Activated T-helper 17 cell treated with anti-CD3 and anti-CD28 coated beads, Interleukin-2, amount 50 U/mL, for 72 hours (primary cell): ENCODE measurements around the gene PPP1R7. TPM values are rescaled to one million over a fixed set of nuclear protein-coding genes. Genes with fewer than 3 reads are reported as not detected.

Source experiments
- ATAC-seq: fragments of 150-1000 bp; cut with Tn5 transposase; replicated peaks from 2 replicates; pipeline ENCODE4 v1.10.0; 2021; ENCODE audit warnings: mild to moderate bottlenecking, moderate library complexity
- H3K27ac Mint-ChIP-seq: one replicate; pipeline ENCODE4 v1.8.0; 2022; ENCODE audit warnings: mixed read lengths
- H3K27me3 Mint-ChIP-seq: one replicate; pipeline ENCODE4 v1.8.0; 2022; ENCODE audit warnings: mixed read lengths
- H3K36me3 Mint-ChIP-seq: one replicate; pipeline ENCODE4 v1.8.0; 2022; ENCODE audit warnings: low read depth, mild to moderate bottlenecking, mixed read lengths
- H3K4me1 Mint-ChIP-seq: one replicate; pipeline ENCODE4 v1.8.0; 2022; ENCODE audit warnings: mixed read lengths
- H3K4me3 Mint-ChIP-seq: one replicate; pipeline ENCODE4 v1.8.0; 2022; ENCODE audit warnings: mild to moderate bottlenecking, mixed read lengths
- H3K9me3 Mint-ChIP-seq: one replicate; pipeline ENCODE4 v1.8.0; 2022; ENCODE audit warnings: mixed read lengths
- total RNA-seq, 2 donors: library from RNA; stranded (reverse); gene quantifications; one replicate each; pipeline ENCODE4 v1.2.3, GENCODE V29; 2022

Gene PPP1R7
- total RNA-seq, 2 donors from 2014 or later, result 81.9 to 86.4 TPM

DNA sequence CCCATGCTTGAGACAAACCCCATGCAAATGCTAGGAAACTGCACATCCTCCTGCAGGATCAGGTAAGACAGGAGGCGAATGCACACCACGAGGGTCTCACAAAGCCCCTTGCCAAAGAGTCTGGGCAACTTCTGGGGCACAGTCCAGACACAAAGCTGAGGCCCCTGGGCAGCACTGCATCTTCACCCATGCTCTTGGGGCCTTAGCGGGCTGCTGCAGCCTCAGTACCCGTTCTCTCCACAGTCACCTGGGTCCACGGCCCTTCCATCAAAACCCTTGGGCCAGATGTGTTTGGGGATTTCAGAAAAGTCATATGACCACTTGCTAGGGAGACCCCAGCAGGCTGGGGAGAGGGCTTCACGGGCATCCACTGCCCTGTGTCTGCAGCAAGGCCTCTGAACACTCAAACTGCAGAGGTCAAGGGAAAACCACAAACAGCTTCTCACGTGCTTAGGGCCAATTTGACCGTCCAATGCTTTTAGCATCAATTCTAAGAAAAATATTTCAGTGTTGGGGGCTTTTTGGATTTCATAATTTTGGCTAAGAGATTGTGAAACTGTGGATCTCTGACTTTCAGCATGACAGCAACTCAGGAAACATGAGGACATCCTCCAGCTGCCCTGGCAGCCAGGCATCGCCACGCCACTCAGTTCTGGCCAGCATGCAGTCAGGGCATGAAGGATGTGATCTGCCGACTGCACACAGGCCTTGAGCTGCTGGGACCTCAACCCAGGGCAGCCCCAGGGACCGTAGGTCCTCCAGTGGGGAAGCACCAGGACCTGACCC is 21.0 kb upstream of the PPP1R7 start:
- ATAC-seq, result no peak
- no peaks in the 10 kb centered on the region for H3K9me3 Mint-ChIP-seq
- H3K36me3 Mint-ChIP-seq, result peaks cover 46% of the 10 kb centered on the region
- H3K4me1 Mint-ChIP-seq, result peaks cover 24% of the 10 kb centered on the region
- peak overlapping the region; percentile 85 for H3K4me3 Mint-ChIP-seq
- H3K27ac Mint-ChIP-seq, result peak overlapping the region; percentile 99
- H3K27me3 Mint-ChIP-seq, result no peaks in the 10 kb centered on the region

DNA sequence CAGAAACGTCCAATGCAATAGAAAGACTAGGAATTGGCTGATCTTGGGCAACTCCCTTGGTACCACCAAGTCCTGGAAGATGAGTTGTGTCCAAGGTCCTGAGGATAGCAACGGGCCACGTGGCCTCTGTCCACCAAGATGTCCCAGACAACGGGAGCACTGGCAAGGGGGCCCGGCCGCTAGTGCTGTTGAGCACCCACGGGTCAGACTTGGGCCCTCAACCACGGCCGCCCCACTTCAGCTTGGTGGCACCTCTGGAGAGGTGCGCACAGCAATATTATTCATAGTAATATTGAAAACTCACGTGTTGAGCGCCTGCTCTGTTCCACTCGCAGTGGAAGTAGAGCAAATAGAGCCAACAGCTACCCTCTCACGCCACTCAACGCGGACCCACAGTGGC is 20.0 kb upstream of the PPP1R7 start:
- Mint-ChIP-seq H3K4me1 (peaks cover 24% of the 10 kb centered on the region), H3K27me3 (no peaks in the 10 kb centered on the region), H3K4me3 (no peak overlapping the region), H3K27ac (no peak overlapping the region), H3K36me3 (peaks cover 46% of the 10 kb centered on the region), H3K9me3 (no peaks in the 10 kb centered on the region)
- no peak for ATAC-seq

DNA sequence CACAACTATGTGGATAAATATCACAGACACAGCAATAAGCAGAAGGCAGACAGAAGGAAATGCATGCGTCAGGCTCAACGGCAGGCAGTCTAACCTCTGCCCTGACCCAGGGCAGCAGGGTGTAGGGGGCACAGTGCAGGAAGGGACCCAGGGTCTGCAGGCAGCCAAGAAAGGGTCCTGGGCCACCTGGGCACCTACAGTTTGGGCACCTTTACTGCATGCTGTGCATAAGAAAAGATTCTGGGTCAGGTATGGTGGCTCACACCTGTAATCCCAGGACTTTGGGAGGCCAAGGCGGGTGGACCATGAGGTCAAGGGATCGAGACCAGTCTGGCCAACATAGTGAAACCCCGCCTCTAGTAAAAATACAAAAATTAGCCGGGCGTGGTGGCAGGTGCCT is 18.7 kb upstream of the PPP1R7 start:
- Mint-ChIP-seq H3K9me3 (no peaks in the 10 kb centered on the region), H3K4me3 (no peak overlapping the region), H3K27ac (no peak overlapping the region), H3K36me3 (peaks cover 51% of the 10 kb centered on the region), H3K4me1 (peaks cover 24% of the 10 kb centered on the region), H3K27me3 (no peaks in the 10 kb centered on the region)
- no peak for ATAC-seq

DNA sequence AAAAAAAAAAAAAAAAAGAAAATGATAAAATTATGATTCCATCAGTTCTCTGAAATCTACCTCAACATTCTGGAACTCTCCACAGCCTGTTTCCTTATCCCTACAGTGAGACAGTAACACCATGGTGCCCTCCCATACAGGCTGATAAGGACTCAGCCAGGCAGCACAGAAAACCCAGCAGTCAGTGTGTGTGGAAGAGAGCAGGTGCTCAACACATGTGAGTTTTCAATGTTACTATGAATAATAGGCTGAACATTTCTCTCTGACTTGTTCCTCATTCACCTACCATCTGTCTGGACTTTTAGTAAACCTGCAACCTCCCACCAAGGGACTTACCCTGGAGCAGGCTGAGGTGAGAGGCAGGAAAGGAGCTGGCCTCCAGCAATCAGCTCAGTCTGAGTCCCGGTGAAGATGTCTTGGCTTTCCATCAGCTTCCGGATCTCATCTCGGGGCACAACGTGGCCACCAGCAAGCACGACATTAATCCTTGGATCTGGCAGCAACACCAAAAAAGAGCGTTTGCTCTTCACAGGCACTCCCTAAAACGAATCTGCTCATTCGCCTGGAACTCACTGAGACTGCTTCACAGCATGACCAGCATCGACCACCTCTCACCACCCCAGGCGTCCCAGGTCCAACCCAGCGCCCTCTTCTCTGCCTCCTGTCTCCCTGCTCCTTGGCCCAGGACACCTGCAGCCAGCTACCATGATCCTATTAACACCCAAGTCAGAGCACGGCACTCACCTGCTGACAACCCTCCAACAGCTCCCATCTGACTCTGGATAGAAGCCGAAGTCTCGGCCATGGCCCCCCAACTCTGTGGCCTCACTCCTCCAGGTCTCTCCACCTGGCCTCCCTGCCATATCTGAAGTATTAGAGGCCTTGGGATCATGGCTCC is 17.5 kb upstream of the PPP1R7 start:
- no peaks in the 10 kb centered on the region for H3K27me3 Mint-ChIP-seq
- H3K9me3 Mint-ChIP-seq, result no peaks in the 10 kb centered on the region
- peaks cover 45% of the 10 kb centered on the region for H3K36me3 Mint-ChIP-seq
- peak overlapping the region; percentile 42 for H3K27ac Mint-ChIP-seq
- H3K4me1 Mint-ChIP-seq, result peaks cover 19% of the 10 kb centered on the region
- ATAC-seq, result no peak
- H3K4me3 Mint-ChIP-seq, result no peak overlapping the region

DNA sequence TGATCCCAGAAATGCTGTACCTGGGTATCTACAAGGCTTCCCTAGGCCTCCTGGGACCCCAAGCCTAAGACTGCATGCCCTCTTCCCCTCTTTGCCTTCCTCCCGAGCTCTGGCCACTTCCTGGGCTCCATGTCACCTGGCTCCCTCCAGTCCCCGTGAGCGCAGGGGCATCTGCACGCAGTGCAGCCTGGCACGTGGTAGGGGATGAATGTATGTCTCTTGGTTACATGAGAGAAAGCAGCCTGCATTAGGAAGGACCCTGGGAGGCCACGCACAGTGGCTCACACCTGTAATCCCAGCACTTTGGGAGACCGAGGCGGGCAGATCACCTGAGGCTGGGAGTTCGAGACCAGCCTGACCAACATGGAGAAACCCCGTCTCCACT is 16.8 kb upstream of the PPP1R7 start:
- Mint-ChIP-seq H3K36me3 (peaks cover 45% of the 10 kb centered on the region), H3K9me3 (no peaks in the 10 kb centered on the region), H3K4me3 (no peak overlapping the region), H3K4me1 (peaks cover 12% of the 10 kb centered on the region), H3K27ac (peak overlapping the region; percentile 42), H3K27me3 (no peaks in the 10 kb centered on the region)
- no peak for ATAC-seq

DNA sequence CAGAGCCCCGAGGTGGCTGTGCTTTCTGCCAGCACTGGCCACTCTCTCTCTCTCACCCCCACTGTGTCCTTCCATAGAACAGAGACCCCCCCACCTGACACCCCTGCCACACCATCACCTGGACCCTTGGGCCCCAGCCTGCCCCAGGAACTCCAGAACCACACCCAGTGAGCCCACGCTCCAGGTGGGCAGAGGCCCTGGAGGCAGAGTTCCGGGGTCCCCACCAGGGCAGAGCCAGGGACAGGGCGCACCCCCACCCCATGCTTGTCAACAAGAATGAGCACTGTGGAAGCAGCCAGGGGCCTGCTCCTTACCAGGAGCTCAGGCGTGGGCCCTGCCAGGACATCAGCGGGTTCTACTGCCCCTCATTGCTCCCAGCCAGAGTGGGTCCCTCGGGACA is 15.6 kb upstream of the PPP1R7 start:
- ATAC-seq, result no peak
- no peaks in the 10 kb centered on the region for H3K9me3 Mint-ChIP-seq
- no peaks in the 10 kb centered on the region for H3K27me3 Mint-ChIP-seq
- H3K4me3 Mint-ChIP-seq, result no peak overlapping the region
- H3K4me1 Mint-ChIP-seq, result peaks cover 4% of the 10 kb centered on the region
- H3K36me3 Mint-ChIP-seq, result peaks cover 58% of the 10 kb centered on the region
- no peak overlapping the region for H3K27ac Mint-ChIP-seq

DNA sequence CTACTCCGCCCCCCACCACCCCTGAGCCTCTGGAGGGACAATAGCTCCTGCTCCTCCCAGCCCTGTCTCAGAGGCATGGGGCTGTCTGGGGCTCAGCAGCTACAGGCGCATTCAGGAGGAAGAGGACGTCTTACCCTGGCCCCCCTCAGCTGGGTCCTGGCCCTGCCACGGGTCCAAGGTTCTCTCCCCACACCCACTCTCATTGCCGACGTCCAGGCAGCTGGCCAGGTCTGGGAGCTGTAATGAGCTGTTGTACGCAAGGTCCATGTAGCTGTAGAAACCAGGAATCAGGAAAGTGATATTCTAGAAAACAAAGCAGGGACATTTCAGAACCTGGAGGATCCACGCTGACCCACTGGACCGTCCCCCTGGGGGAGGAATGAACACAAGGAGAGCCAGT is 14.5 kb upstream of the PPP1R7 start:
- Mint-ChIP-seq H3K27ac (peak overlapping the region; percentile 48), H3K9me3 (no peaks in the 10 kb centered on the region), H3K36me3 (peaks cover 60% of the 10 kb centered on the region), H3K4me1 (peaks cover 1% of the 10 kb centered on the region), H3K27me3 (no peaks in the 10 kb centered on the region), H3K4me3 (no peak overlapping the region)
- ATAC-seq, result no peak

DNA sequence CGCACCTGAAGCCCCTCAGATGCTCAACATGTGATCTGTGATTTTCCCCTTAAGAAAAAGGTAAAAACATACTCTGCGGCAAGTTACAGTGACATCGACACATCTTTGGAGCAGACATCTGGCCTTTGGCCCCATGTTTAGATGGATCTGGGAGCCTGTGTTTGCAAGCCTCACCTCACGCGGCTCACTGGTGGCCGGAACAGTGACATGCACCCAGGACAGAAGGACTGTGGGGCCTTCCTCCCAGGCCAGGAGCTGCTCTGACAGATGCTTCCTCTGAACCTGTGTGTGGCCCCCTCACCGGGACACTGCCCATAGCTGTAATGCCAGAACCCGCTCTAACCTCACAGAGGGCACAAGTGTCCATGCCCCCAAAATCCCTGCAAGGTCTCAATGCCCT is 14.1 kb upstream of the PPP1R7 start:
- H3K4me3 Mint-ChIP-seq, result no peak overlapping the region
- H3K4me1 Mint-ChIP-seq, result no peaks in the 10 kb centered on the region
- no peaks in the 10 kb centered on the region for H3K27me3 Mint-ChIP-seq
- no peak for ATAC-seq
- no peaks in the 10 kb centered on the region for H3K9me3 Mint-ChIP-seq
- H3K36me3 Mint-ChIP-seq, result peaks cover 62% of the 10 kb centered on the region
- no peak overlapping the region for H3K27ac Mint-ChIP-seq

DNA sequence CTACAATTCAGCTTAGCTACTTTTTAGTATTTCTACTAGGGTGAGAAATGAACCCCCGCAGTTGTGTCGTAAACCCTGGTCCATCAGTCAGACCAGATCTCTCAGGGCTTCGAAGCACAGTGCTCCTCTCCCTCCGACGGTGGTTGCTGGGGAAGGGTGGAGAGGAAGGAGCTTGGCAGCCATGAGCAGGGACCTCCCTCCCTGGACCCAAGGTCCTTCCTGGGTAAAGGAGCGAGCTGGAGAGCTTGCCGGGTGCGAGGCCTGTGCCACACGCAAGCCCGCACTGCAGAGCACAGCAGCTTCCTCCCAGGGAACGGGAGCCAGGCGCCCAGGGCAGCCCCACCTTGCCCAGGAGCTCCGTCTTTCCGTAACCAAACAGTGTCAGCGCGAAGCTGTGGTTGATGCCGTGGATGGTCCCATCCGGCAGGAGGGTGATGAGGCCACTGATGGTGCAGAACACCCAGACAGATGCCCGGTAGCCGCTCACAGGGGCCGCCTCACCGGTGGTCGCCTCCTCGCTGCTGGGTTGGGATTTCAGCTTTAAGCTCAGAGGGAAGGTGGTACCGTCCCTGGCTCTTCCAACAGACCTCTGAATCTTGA is 13.5 kb upstream of the PPP1R7 start:
- Mint-ChIP-seq H3K27me3 (no peaks in the 10 kb centered on the region), H3K9me3 (no peaks in the 10 kb centered on the region), H3K27ac (no peak overlapping the region), H3K36me3 (peaks cover 67% of the 10 kb centered on the region), H3K4me3 (no peak overlapping the region), H3K4me1 (no peaks in the 10 kb centered on the region)
- ATAC-seq, result no peak

DNA sequence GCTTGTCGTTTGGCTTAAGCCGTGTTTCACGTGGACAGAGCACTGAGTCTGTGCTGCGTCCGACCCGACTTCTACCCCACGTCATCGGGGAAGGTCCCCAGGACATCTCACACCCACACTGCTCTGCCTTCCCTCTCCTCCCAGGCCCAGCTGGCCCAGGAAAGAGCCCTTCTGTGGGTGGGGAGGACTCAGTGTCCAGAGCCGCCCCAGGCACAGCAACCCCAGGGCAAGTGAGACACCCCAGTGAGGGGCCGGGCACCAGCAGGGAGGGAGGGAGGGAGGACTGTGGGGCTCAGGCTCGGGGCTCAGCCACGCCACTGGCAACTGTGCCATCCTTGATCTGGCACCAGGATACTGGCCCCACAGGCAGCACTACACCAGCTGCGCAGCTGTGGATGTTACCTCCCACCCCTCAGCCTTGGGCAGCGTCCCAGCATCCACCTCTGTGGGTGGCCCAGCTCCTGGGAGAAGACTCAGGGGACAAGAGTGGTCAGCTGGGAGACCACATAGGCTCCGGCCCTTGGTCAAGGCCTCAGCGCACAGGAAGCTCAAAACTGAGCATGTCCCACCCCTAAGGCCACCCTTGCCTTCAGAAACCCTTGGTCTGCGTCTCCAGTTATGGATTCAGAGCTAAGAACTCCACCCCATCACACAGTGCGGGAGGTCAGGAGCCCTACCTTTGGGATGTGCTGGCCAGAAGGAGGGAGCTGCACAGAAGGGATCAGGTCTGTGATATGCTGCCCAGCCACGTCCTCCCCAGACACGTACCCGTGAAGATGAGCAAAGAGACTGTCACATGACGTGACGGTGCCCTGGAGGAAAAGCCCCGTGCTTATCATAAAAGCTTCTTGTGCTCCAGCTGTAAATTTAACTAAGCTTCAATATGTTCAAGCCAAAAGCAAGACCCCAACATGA is 12.7 kb upstream of the PPP1R7 start:
- ATAC-seq, result no peak
- Mint-ChIP-seq H3K27ac (peak overlapping the region; percentile 28), H3K36me3 (peaks cover 70% of the 10 kb centered on the region), H3K27me3 (no peaks in the 10 kb centered on the region), H3K4me1 (no peaks in the 10 kb centered on the region), H3K9me3 (no peaks in the 10 kb centered on the region), H3K4me3 (no peak overlapping the region)

DNA sequence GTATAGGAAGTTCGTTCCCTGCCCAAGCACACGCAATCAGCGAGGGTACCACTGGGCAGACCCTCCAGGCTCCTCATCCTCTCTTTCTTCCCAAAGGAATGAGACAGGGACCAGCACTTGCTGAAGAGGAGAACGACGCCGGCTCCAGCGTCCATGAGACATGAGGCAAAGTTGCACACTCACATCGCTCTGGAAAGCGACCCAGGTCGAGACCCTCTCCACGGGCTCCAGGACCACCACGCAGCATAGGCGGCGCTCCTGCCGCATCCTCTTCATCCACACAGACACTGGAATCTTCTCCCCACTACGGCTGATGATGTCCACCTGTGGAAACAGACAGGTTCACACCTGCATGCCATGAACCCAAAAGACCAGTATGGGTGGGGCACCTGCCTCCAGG is 11.8 kb upstream of the PPP1R7 start:
- H3K9me3 Mint-ChIP-seq, result no peaks in the 10 kb centered on the region
- no peak overlapping the region for H3K4me3 Mint-ChIP-seq
- H3K36me3 Mint-ChIP-seq, result peaks cover 62% of the 10 kb centered on the region
- ATAC-seq, result no peak
- no peak overlapping the region for H3K27ac Mint-ChIP-seq
- H3K27me3 Mint-ChIP-seq, result no peaks in the 10 kb centered on the region
- H3K4me1 Mint-ChIP-seq, result no peaks in the 10 kb centered on the region

DNA sequence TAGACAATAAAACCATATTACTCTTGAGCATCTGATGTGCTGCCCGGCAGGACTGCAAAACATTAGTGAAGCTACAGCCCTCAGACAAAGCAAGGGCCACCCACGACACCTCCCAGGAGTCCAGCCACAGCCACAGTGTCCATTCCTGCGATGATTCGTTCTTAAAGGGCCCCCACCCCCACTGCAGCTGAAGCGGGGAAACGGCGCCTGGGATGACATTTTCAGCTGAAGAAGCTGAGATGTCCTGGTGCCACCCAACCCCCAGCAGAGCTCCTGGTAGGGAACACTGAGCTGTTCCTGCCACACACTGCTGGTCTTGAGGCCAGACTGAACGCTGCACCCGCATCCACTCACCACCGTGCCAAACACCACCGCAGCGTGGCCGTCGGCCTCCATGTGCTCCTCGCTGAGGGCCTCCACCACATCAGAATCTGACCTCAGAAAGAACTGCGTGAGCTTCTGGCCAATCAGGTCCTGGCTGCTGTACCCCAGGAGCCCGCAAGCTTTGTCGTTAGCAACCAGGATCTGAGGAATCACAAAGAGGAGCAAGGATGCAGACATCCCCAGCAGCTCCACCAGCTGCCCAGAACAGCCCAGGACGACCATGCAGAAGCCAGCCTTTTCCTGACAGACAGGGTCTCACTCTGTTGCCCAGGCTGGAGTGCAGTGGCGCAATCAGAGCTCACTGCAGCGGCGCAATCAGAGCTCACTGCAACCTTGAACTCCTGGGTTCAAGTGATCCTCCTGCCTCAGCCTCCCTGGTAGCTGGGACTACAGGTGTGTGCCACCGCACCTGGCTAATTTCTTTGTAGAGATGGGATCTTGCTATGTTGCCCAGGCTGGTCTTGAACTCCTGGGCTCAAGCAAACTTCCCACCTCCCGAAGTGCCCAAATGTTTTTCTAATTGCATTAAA is 10.5 kb upstream of the PPP1R7 start:
- H3K4me3 Mint-ChIP-seq, result no peak overlapping the region
- no peaks in the 10 kb centered on the region for H3K4me1 Mint-ChIP-seq
- ATAC-seq, result no peak
- no peaks in the 10 kb centered on the region for H3K9me3 Mint-ChIP-seq
- H3K27ac Mint-ChIP-seq, result no peak overlapping the region
- peaks cover 61% of the 10 kb centered on the region for H3K36me3 Mint-ChIP-seq
- no peaks in the 10 kb centered on the region for H3K27me3 Mint-ChIP-seq

DNA sequence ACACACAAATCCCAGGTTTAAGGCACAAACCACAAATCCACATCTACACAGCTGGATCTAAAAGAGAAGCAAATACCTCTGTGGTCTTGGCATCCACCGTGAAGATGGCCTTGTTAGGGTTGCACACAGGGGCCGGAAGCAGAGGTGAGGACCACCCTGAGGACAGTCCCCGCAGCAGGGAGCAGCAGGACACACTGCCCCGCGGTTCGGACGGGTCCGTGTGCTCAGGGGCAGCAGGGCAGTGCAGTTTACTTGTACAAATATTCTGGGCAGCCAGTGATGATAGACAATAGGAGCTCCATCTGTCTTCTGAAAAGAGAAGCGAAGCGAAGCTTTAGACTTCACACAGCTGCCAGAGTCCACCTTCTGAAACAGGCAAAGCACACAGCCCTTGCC is 9.8 kb upstream of the PPP1R7 start:
- Mint-ChIP-seq H3K36me3 (peaks cover 61% of the 10 kb centered on the region), H3K27ac (peak overlapping the region; percentile 29), H3K9me3 (no peaks in the 10 kb centered on the region), H3K27me3 (no peaks in the 10 kb centered on the region), H3K4me1 (no peaks in the 10 kb centered on the region), H3K4me3 (no peak overlapping the region)
- no peak for ATAC-seq
